Stimulated activated CD4-positive, alpha-beta T cell treated with anti-CD3 and anti-CD28 coated beads, Interleukin-15, amount 100 ng/mL, for 1 hour (primary cell): ENCODE data around the gene LEPROT.

Experiments used
- DNase-seq, 2 donors: peaks; one replicate each; pipeline ENCODE4 v3.0.0-alpha.2; 2020; ENCODE audit warnings: low read depth in 1 of 2, low spot score in 1 of 2

Gene LEPROT

DNA sequence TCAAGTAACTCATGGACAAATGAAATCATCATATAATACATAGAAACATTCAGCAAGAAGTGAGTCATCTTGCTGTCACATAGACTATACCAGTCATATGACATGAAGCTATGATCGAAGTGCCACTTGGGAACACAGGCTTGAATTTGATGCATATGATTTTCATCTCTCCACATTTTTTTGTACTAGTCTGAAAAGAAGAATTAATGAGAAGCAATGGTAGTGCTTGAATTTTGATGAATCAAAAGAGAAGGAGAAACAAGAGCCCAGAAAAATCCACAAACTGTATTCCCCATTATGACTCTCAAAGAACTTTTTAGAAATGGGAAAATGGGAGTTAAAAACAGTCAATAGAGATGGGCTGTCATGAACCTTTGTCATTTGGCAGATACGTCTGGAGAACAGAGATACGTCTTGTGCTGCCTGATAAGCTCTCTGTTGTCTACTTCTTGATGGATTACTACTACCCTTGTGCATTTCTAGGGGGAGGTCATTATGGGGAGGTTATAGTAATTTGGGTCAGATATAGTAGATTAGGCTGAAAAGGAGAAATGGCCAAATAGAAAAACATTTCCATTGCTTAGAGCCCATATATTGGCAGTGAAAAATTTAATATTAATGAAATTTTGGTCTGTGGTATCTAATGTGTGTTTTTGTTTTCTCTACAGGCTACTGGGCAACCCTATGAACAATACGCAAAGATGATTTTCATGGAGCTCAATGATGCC, 8.0 kb upstream of the LEPROT start:
- no peak for DNase-seq

DNA sequence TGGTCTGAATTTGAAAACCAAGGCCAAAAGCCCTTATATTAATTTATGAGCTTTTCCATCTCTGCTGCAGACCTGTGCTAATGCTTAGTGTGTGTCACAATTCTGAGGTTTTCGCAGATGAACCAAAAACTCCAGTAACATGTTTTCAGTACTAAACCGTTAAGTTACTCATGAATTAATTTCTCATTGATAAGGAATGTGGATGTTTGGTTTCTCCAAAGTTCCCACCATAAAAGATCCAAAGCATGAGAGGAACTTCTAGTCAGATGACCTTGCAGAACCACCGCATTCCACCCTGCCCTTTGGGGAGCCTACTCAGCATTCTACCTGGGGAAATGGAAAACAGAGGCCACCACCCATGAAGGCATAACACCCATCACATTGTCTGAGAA, 7.5 kb upstream of the LEPROT start:
- DNase-seq, result no peak

- DNase-seq, result no peak
Measured at GRCh38 chr1:65414538-65414937, 5.9 kb upstream of the LEPROT start.

DNA sequence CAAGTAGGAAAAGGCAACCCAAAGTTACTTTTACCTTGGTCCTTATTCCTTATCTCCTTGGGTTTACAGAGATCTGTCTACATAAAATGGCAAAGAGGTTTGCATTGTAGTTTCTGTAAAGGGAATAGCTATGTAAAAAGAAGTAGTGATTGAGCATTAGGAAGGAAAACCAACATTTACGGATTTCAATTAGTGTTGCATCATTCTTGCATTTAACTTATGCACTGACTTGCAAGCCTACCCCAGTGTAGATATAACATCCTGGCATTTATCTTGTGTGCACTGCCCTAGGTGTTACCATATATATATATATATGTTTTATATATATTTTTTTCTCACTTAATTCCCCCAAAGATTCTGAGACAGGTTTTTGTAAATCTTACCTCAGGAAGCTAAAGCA, 3.7 kb upstream of the LEPROT start:
- no peak for DNase-seq

DNA sequence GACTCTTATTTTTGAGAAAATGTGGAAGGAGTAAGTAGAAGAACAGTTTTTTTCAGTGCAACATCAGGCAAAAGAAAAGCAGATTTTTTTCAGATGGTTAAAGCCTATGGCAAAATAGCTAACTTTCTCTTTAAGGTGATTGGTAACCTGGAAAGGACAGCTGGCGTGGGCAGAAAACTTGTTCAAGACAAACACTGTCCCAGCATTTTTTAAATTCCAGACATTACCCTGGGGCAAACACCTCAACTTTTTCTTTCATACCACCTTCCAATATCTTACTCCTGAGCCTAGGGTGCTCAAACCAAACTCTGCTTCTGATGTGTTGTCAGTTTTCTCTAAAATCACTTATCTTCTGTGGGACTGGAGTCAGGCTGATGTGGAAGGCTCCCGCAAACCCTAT, 2.7 kb upstream of the LEPROT start:
- DNase-seq, result no peak

GRCh38 chr1:65418522-65419185, 1.8 kb upstream of the LEPROT start:
- DNase-seq, result no peak

DNA sequence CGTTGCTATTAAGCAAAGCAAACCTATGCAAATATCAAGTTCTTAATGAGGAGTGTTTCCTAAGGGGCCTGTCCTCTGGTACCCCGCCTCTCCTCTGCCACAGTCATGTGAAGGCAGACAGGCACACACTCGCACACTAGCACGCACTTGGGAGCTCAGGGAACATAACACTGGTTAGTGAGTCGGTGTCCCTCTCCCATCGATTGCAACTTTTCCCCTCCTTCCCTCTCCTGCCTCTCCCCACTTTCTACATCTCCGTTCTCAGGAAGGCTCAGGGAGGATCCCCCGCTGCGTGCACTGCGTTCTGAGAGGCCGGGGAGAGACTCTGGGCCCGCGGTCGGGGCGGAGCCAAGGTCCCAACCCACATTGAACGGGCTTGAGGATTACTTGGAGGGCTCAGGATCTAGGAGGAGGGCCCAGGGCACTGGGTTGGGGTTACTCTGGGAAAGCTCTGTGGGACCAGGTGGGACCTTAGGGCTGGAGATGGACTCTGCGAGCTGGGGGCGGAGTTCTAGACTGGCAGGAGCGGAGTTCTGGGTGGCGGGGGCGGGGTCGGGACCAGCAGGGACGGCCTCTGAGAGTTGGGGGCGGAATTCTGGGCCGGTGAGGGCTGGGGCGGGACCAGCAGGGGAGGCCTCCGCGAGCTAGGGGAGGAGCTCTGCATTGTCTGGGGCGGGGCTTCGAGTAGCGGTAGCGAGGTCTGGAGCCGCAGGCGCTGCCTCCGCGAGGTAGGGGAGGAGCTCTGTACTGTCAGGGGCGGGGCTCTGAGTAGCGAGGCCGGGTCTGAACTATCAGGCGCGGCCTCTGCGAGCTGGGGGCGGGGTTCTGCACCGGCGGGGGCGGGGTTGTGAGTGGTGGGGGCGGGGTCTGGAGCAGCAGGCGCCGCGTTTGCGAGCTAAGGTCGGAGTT, 533 bp upstream of the LEPROT start:
- peak; percentile 97 for DNase-seq

GRCh38 chr1:65421351-65422025, 1.0 kb downstream of the LEPROT start:
- DNase-seq, result no peak

DNA sequence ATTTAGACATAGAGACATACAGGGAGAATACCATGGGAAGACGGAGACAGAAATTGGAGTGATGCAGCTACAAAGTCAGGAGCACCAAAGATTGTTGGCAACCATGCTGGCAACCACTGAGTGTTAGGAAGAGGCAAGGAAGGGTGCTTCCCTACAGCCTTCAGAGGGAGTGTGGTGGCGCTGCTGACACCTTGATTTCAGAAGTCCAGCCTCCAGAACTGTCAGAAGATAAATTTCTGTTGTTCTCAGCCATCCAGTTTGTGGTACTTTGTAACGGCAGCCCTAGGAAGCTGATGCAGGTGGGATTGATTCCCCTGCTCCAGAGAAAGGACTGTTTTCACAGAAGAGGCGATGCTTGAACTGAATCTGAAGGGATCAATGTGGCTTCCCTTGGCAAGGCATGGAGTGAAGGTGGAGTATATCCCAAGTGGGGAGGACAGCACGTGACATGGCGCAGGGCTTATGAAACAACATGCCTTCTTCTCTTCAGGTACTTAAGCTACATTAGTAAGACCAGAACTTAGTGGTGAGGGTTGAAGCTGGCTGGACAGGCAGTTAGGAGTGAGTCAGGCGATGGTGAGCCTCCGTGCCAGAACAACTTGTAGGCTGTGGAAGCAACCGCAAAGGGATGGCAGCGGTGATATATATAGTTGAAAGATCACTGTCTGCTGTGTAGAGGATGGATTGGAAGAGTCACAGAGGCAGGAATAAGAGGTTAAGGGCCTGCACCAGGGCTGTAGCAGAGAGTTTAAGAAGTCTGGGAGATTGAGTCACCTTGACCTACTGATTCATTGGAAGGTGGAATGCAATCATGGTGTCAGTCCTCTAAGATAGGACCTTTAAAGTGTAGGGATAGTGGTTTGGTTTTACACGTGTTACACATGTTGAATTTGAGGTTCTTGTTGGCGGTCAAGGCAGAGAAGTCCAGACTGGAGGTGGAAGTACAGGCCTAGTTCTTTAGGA, 2.1 kb downstream of the LEPROT start:
- no peak for DNase-seq

DNA sequence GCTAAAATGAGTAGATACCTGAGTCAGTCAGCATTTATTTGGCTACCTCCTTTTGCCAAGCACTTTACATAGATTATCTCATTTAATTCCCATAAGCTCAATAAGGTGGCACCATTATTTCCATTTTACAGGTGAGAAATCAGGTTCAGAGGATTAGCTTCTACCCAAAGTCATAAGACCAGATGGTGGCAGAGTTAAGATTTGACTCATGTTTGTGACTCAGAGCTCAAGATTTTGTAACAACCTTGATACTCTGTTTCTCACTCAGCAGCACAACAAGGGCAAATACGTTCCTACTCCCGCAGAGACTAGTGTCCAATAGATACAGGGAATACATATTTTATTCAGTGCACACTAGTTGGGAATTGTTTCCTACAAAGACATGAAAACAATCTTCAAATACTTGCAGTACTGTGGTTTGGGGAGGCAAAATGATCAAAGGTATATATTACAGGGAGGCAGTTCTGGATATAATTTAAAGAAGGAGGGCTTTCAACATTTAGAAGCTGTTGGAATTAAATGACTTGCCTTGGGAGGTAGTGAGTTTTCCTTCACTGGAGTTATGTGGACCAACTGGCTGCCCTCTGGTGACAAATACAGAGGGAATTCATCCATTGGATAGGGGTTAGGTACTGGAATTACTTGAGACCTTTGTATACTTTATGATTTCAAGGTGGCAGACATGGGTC, 3.6 kb downstream of the LEPROT start:
- no peak for DNase-seq

GRCh38 chr1:65424573-65424889, 4.1 kb downstream of the LEPROT start:
- no peak for DNase-seq

DNA sequence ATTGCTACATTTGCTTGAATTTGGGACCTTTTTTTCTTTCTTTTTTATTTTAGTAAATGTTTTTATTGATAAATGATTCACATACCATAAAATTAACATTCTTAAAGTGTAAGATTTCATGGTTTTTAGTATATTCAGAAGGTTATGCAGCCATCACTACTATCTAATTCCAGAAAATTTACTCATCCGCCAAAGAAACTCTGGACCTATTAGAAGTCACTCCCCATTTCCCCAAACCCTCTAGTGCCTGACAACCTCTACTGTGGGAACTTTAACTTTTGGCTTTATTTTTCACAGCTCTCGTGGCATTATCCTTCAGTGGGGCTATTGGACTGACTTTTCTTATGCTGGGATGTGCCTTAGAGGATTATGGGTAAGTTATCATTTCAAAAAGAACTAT, 4.5 kb downstream of the LEPROT start:
- DNase-seq, result no peak

GRCh38 chr1:65425697-65426096, 5.2 kb downstream of the LEPROT start:
- no peak for DNase-seq

DNA sequence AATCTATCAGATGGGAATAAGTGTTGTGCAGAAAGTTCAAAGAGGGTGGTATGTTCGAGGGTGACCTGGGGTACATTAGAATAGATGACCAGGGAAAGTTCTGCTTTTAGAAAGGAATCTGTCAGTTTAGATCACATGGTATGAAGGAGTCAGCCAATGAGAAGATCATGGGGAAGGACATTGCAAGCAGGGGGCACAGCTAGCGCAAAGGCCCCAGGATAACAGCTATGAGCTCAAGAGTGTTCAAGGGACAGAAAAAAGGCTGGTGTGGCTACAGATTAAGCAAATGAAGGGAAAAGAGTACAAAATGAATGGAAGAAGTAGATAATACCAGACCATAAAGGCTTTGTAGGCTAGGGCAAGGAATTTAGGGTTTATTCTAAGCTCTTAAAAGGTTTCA, 8.6 kb downstream of the LEPROT start:
- DNase-seq, result no peak

DNA sequence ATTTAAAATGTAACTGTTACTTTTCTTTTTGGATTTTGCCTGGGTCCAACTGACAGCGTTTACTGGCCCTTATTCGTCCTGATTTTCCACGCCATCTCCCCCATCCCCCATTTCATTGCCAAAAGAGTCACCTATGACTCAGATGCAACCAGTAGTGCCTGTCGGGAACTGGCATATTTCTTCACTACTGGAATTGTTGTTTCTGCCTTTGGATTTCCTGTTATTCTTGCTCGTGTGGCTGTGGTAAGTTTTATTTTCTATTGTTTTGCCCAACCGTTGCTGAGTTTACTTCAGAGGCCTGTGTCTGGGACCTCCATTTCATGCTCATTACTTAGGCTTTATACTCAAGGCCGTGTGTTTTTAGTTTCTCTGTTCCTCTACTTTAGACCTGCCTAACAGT, 9.3 kb downstream of the LEPROT start:
- DNase-seq, result no peak

- no peak for DNase-seq
Measured at GRCh38 chr1:65431111-65431705, 10.7 kb downstream of the LEPROT start.

GRCh38 chr1:65432918-65433317, 12.4 kb downstream of the LEPROT start:
- no peak for DNase-seq

DNA sequence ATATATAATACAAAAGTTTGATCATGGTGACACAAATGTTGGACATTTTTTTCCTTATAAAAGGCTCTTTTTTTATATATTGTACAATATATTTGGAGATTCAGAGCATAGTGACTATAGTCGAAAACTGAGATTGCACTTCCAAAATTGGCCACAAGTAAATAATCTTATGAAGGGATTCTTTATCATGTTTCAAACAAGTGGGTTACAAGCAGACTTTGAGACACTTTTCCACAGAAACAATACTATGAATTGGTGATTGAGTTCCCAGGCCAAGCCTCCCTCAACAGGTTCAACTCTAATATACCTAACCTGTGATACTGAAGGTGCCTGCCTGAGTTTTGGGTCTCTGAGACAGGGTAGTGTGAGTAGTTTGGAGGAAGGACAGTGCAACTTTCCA, 13.8 kb downstream of the LEPROT start:
- no peak for DNase-seq

DNA sequence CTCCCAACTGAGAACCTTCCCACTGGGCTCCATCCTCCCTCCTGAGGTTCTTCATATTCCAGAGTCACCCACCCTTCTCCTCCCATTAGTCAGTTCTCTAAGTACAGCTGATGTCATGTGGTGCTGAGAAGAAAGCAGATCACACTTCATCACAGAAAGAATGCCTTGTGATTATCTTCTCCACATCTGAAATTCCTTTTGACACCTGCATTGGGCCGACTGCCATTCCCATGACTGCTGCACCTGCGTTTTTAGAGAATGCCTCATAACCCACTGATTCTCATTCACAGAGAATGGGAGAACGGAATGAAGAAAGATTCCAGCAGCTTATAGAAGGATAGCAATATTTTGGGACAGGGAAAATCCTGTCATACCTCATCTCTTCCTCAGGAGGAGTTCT, 14.3 kb downstream of the LEPROT start:
- no peak for DNase-seq
